ENCODE data around the gene GREB1L.
"Not testable (repeated sequence)": the region's sequence is repeated elsewhere in the genome, so short reads cannot be mapped to it uniquely, and the experiment has no call there.

Gene GREB1L

DNA sequence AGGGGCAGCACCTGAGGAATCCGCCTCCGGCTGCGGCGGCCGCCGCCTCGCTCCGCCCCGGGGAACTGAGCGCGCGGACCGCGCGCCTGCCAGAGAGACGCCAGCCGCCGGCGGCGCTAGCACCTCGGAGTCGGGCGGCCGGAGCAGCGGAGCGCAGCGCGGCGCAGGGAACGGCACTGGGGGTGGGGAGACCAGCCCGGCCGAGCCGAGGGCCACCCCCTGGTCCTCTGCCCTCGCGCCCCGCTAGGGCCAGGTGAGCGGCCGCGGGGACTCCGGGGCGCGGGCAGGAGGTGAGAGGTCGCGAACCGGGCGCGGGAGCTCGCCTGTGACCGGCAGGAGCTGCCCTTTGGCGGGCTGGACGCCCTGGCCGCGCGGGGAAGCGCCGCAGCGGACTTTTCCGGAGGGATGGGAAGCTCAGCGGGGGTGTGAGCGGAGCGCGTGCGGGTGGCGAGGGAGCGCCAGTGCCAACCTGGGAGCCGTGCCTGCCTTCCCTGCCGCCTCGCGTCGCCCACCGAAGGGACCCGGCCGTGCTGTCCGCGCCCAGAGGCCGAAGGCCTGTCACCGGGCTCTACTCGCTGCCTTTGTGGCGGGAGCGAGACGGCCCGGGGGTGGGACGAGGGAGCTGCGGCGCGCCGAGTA is at the start of gene GREB1L:
TSS of gene GREB1L (plus strand) at position 92 of the 639 bp plus-strand sequence. CDS start 141,287 bp downstream, outside the sequence.
- ATAC-seq: no peak

DNA sequence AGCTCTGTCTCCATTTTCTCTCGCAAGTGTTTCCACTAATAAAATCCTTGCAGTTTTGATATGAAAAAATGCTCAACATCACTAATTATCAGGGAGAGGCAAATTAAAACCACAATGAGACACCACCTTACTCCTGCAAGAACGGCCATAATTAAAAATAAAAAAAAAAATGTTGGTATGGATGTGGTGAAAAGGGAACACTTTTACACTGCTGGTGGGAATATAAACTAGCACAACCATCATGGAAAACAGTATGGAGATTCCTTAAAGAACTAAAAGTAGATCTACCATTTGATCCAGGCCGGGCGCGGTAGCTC is 49.8 kb upstream of the GREB1L start:
- no peak for ATAC-seq

DNA sequence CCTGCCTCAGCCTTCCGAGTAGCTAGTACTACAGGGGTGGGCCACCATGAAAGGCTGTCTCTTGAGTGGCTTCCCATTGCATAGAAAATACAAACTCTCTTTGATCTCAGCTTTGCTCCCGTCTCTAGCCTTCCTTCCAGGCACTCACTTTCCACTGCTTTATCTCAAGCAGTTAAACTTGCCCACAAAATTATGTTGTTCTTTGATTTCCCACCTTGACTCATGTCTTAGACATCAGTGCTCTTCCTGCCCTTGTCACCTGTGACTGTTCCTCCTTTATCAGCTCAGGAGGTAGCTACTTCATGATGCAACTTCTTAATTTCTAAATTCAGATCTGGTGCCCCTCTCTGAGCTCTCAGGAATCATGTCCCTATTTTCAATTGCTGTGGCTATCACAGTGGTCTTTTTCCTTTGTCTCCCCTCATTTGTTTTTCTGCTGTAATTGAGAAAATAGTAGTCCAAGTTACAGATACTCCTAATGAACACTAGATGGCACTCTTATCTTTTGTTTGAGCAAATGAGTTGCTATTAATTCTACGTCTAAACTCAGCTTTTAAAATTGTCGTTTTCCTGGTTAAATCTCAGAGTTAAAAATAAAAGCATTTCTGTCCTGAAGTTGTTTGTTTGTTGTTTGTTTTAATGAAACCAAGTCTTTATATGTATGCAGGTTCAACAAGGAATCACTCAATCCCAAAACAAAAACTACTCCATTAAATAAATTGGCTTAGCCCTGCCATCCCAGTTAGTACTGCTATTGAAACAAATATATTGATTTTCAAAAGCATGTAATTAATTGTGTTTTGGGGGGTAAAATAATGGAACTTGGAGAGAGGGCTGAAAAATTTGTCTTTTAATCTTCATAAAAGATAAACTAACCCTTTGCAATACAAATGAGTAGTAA is 46.9 kb upstream of the GREB1L start:
- ATAC-seq: no peak

DNA sequence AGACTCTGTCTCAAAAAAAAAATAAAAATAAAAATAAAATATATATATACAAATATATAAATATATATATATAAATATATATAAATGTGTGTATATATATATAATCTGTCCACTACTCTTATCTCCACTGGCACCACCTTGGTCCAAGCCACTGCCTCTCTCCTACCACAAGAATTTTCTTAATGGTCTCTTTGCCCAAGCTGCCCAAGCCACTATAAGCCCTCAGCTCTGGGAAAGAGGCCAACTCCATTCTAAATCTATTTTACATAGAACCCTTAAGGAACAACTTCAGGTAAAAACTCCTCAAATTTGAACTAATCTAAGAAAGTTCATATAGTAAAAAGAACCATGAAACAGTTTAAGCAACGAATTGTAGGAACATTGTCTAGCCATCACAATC is 45.6 kb upstream of the GREB1L start:
- no peak for ATAC-seq

DNA sequence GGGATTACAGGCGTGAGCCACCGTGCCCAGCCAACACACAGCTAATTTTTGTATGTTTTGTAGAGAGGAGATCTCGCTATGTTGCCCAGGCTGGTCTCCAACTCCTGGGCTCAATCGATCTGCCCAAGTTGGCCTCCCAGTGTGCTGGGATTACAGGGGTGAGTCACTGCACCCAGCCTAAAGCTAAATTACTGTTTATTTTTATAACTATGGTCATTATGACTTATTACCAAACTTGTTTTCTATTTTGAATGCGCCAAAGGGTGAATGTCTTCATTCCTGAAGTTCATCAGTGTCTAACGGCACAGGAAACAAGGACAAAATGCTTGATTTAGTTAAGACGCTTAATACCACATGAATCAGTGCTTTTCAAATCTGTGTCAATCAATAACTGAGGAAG is 38.9 kb upstream of the GREB1L start:
- no peak for ATAC-seq

DNA sequence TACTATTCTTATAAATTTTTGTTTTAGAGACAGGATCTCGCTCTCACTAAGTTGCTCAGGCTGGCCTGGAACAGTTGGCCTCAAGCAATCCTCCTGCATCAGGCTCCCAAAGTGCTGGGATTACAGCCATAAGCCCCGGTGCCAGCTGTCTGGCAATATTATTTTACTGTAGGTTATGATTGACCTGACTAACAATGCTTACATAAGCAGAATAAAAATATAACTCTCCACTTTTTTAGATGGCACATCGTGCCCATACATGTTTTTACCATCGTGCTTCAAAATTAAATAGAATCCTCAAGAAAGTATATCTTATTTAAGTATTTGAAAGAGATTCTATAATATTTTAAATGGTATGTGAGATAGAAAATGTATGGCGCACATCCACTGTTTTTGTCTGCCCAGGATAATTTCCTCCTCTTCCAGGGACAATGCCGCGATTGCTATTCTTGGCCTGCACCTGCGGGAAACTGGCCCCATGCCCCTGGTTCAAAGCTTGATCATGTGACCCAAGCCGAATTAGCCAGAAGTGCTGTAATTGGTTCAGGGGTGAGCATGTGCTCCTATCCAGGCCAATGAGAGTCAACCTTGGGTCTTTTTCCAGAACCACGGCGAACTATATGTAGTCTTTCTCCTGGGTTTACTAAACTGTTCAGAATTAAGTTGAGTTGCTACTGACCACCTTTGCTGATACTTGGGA is 38.3 kb upstream of the GREB1L start:
- no peak for ATAC-seq

DNA sequence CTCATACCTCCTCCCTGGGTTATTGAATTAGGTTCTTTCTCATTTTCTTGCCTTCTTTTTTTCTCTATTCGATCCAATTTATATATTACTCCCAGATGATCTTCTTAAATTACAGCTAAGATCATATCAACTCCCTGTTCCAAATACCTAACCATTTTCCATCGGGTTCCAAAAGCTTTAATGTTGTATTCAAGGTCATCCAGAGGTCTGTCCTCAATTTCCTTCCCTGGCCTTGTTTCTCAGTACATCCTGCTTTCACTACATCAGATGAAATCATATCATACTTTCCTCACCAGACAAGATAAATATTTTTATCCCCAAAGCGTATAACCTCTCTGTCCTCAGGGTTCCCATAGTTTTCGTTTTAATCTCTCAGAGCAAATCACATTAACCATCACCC is 36.3 kb upstream of the GREB1L start:
- no peak for ATAC-seq

DNA sequence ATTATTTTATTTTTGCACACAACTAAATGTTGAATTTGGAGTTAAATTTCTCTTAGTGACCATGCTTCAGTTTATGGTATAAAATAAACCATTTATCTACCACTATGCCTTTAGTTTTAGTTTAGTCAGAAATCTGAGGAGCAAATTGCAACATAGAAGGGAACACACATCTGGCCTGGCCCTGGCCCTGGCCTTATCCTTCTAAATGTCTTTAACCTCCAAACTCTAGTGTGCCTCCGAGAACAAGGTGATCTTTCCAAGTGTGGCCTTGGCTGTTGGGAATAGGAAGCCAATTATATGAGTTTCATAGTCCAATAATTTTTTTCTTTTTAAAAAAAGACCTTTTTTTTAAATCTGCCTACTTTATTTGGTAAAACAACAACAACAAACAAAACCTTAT is 31.8 kb upstream of the GREB1L start:
- no peak for ATAC-seq

DNA sequence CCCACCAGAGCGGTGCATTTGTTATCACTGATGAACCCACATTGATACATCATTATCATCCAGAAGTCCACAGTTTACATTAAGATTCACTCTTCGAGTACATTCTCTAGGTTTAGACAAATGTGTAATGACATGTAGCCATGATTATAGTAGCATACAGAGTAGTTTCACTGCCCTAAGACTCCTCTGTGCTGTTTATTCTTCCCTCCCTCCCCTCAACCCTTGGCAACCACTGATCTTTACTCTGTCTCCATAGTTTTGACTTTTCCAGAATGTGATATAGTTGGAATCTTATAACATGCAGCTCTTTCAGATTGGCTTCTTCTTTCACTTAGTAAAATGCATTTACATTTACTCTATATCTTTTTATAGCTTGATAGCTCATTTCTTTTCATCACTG is 31.2 kb upstream of the GREB1L start:
- no peak for ATAC-seq

DNA sequence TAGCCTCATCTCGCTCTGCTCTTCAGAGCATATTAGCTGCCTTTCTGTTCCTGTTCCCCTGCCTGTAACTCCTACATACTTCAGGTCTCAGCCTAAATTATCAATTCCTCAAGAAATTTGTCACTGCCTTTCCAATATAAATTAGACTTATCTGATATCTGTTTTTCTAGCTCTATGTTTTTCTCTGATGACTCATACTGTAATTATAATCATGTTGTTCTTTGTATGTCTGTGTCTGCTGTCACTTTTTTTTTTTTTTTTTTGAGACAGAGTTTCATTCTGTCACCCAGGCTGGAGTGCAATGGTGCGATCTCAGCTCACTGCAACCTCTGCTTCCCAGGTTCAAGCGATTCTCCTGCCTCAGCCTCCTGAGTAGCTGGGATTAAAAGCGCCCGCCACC is 27.6 kb upstream of the GREB1L start:
- ATAC-seq: not testable (repeated sequence)

DNA sequence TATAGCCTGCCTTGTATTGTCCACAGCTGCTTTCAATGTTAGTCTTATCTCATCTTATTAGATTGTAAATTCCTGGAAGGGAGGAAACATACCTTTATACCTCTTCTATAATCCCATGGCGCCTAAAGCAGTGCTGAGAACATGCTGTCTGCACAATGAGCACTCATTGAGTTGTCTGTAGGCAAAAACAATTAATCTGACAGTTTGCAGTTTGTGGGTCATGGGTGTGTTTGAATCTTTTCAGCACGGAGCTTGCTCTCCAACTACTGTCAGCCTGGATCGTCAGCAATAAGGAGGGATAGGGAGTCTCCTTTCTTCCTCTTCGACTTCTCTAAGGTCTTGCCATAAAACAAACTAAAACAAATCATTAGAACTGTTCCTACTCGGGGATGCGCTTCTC is 26.5 kb upstream of the GREB1L start:
- no peak for ATAC-seq

DNA sequence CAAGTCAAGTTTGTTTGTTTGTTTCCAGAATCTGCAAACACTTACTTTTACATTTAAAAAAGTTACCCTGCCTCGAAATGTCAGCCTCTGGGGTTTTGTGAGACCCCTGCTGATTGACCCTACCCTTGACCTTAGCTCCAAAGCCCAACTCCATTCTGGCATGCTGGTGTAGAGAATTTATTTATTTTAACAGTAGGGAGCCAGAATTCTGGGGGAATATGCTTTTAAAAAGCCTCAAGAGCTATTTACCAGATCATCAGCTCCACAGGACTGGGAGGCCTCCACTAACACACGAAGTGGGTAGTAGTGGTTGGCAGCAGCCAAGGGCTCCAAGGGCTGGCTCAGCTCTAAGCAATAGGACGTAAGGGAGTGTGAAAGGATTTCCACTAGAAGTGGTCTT is 23.2 kb upstream of the GREB1L start:
- no peak for ATAC-seq

DNA sequence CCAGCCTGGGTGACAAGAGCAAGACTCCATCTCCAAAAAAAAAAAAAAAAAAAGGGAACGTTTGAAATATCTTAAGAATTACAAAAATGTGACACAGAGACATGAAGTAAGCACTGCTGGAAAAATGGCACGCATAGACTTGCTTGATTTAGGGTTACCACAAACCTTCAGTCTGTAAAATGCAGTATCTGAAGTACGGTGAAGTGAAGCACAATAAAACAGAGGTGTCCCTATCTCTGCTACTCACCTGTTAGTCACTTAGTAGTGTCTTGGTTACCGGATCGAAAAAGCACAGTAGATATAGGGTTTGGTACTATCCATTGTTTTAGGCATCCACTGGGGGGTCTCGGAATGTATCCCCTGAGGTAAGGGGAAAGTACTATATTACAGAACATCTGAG is 11.6 kb upstream of the GREB1L start:
- ATAC-seq: no peak

DNA sequence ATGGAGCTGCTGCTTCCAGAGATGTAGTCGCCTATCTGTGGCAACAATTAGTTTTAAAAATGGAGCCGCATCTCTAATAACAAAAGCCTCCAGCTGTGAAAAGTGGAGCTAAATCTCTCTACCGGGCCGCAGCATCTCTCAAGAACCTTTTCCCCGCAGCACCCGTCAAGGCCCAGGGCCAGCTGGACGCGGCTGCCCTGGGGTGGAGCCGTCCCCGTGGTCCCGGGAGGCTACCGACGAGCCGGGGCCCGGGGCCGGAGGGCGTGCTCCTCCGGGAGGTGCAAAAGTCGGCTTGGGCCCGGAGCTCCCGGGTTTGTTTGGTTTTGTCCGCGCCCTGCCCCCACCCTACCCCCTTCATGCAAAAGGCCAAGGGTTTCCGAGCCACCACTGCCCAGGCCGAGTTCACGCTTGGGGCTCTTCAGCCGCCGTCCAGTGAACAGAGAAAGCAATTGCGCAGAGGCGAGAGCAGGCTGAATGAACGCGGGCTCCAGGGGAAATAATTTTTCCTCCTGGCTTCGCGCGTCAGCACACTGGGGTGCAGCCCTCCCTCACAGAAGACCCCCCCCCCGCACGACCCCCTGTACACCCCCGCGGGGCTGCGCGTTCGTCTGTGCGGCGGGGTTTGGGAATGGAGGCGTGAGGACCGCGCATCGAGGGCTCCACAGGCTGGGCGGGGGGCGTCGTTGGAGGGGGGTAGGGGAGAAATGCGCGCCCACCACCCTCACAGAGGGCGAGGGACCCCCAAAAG is 557 bp upstream of the GREB1L start:
- no peak for ATAC-seq

DNA sequence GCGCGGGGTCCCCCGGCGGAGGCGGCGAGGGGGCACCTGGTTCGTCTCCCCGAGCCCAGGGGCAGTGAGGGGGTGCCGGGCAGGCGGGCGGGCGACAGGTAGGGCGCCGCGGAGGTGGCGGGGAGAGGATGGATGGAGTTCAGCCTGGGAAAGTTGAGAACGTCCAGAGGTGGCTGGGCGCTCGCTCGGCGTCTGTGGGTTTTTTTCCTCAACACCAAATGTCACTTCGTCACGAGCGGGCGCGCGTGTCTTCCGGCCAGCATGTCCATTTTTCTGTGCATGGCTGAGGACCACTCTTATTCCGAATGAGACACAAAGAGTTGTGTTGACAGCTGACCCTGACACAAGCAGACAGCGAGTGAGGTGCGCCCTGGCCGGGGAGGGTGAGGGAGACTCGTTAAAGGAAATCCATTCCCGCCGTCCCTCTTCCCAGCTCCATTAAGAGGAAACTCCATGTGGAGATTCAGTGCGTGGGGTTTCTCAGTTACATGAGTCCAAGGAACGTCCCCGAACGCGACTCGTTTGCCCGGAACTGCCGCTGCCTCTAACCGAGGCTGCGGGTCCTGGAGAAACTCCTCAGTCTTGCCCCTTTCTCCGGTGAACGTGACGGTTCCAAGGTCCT is 859 bp downstream of the GREB1L start:
- no peak for ATAC-seq

DNA sequence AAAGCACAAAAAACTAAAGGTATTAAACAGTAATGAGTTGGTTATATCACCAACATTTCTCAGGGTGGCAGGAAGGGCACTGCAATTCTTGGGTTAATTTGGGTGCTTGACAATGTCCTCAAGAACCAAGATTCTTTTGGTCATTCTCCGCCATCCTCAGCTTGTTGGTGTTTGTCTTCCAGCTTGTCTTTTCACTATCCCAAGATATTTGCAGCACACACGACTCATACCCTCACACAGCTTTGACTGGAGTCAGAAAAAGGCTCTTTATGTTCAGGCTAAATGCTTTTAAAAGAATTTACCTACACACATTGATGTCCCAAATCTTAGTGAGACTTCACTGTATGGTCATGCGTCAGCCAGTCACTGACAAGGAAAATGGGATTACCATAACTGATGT is 12.5 kb downstream of the GREB1L start:
- ATAC-seq: no peak

DNA sequence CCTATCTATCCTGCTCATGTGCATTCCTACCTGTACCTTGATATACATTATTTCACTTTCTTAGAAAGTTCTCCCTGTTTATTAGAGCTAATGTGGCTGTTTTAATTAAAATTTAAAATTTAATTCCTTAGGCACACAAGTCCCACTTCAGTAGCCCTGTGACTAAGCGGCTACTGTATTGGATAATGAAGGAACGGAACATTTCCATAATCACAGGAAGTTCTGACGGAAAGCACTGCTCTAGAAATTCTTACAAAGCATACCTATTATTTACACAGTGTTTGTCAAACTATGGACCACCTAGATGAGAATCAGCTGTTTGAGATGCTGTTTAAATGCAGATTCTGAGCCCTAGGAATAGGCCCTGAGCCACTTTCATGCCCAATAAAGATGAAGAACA is 13.2 kb downstream of the GREB1L start:
- ATAC-seq: no peak

DNA sequence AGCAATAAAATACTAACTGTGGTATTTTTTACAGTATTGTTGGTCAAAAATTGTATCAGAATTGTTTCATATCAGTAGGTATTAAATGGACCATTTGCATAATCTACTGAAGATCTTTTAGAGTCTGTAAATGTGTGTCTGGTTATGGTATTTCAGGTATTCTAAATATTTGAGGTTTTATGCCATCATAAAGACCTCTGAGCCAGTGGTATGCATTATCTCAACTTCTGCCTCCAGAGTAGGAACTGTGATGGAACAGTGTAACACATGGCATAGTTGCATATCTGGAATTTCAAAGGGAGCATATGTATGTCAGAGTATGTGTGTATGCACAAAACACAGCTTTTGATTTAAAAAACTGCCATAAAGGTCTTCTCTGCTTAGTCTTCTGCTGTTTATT is 15.4 kb downstream of the GREB1L start:
- no peak for ATAC-seq

DNA sequence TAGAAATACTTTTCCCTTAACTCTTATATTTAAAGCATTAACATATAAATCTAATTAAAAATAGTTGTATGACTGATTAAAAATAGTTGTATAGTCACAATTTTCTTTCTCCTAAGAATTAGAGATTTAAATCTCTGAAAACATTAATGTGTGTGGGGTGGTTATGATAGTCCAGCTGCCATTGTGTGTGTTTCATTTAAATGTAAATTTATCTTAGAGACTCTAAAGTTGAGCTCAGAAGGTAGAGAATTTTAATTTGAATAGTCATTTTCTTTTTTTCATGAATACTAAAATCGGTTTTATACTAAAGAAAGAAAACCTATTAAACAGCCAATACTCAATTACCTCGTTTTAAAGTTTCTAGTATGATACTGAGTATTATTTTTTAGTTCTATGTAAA is 18.6 kb downstream of the GREB1L start:
- ATAC-seq: no peak

DNA sequence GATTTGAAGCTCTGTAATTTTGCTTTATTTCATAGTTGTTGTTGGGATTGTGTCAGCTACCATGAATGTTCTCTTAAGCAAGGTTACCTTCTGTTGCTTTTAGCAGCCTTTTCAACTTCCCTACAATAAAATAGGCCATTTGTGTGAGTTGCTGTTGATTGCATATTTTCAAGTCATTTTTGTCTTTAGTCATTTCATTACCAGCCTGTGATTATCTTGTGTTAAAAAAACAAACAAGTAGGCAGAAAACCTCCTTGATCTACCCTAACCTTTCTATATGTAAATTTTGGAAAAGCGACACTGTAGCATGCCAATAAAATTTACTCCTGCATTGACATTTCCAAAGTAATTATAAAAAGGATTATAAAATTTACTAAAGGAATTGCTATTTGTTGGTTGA is 19.3 kb downstream of the GREB1L start:
- no peak for ATAC-seq

DNA sequence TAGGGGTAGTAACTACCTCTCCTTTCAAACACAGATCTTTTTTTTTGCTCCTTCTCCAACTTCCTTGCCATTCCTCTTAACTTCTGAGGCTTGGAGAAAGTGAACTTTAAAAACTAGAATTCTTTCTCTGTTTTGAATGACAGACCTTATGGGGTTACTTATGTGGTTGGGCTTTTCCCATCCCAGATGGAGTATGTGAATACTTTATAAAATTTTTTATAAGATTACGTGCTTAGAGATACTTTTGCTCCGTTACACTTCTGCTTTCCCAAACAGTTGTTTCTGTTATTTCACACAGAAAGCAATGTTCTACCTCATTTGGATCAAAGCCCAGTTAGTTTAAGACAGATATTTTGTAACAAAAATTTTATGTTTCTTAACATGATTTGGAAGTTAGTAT is 20.2 kb downstream of the GREB1L start:
- ATAC-seq: no peak

DNA sequence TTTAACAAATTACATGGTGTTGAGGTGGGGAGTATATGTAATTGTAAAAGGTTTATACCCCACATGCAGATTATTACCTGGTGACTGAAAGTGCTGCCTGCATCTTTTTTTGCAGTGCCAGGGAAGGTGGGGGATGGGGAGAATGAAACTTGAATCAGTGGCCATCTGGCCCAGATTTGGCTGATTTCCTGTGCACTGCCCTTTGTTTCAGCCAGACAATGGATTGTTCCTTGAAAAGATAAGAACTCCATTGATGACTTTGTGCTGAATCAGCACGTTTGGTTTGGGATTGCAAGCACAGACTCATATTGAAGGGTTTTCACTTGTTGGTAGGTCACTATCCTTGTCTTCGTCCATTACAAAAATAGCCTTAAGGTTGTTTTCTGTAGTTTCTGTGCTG is 20.9 kb downstream of the GREB1L start:
- no peak for ATAC-seq

DNA sequence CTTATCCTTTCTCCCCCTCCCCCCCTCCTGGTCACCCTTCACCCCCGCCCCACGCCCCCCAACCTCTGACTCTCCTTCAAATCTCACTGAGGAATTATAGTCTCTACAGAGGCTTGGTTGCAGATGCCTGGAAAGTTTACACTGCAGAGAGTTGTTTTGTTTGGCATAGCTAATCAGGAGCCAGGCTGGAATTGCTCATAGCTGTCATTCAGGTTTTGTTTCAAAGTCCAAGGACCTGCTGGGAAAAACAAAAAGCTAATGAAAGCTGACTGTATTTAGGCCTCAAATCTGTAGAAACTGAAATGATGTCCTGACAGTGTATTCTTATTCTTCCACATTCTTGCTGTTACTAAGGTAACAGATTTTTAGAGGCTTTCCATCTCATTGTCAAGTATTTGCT is 22.6 kb downstream of the GREB1L start:
- ATAC-seq: no peak

All from activated CD4-positive, CD25-positive, alpha-beta regulatory T cell treated with anti-CD3 and anti-CD28 coated beads, Interleukin-2, amount 50 U/mL, for 24 hours (primary cell).